ENCODE measurements around the gene GPR84. TPM values are rescaled to one million over a fixed set of nuclear protein-coding genes. Genes with fewer than 3 reads are reported as not detected.
"Not testable (repeated sequence)": the region's sequence is repeated elsewhere in the genome, so short reads cannot be mapped to it uniquely, and the experiment has no call there.

GPR84 gene
- total and polyA plus RNA-seq, 2 of the 13 experiments (the other 11 are each of a cell fraction or from before 2014, with no cell fraction given) = not detected

DNA sequence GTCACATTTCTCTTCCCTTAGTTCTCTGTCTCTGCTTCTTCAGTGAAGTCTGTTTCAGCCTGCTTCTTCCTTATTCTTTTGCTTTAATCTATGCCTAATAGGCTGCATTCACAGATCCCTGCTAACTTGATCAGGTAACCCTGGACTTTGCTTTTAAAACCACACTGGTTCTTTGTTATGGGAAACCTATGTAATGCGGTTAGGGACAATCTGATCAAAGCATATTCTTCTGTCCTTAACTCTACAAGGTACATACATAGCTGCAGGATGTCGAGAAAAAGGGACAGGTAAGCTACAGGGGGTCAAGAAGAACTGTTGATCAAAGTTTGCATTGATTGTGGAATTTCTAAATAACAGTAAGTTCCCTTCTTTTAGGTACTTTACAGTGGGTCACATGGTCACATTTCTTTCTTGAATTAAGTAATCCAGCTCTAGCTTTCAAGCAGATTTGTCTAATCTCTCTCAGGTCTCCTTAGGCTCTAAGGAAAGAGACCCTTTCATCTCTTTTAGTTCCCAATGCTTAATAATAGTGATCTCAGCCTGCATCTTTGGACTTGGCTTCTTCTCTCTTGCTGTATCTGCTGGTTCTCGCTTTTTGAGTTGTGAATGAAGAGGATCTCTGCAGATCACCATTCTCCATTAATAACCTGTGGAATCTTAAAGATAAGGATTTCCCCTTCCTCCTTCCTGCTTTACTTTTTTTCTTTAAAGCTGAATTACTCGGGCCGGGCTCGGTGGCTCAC lies 35.5 kb downstream of the GPR84 start (continued):
- TF ChIP-seq, protein P1, sequence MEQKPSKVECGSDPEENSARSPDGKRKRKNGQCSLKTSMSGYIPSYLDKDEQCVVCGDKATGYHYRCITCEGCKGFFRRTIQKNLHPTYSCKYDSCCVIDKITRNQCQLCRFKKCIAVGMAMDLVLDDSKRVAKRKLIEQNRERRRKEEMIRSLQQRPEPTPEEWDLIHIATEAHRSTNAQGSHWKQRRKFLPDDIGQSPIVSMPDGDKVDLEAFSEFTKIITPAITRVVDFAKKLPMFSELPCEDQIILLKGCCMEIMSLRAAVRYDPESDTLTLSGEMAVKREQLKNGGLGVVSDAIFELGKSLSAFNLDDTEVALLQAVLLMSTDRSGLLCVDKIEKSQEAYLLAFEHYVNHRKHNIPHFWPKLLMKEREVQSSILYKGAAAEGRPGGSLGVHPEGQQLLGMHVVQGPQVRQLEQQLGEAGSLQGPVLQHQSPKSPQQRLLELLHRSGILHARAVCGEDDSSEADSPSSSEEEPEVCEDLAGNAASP (CRISPR knock-in tag; IDR thresholded peaks at IDR 0.05; ENCODE audit: borderline replicate concordance) = no peak
- TF ChIP-seq CENPX (CRISPR knock-in tag; IDR thresholded peaks at IDR 0.05) (no peak), RORA (CRISPR knock-in tag; IDR thresholded peaks at IDR 0.05) (no peak), FLYWCH1 (CRISPR knock-in tag; IDR thresholded peaks at IDR 0.05) (no peak), ZFY (CRISPR knock-in tag; IDR thresholded peaks at IDR 0.05) (no peak; the same call in 1 of the 2 replicates)
- TF ChIP-seq, protein P2, sequence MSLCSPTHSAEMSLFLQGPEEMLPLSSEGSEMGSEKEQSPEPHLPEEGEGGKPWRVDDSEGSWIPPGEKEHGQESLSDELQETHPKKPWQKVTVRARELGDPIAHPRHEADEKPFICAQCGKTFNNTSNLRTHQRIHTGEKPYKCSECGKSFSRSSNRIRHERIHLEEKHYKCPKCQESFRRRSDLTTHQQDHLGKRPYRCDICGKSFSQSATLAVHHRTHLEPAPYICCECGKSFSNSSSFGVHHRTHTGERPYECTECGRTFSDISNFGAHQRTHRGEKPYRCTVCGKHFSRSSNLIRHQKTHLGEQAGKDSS (CRISPR knock-in tag; IDR thresholded peaks at IDR 0.05; ENCODE audit: borderline replicate concordance, low read depth) = no peak

- 60% methylated on average over 22 of the region's 22 CpGs for WGBS (ENCODE audit: low lambda C conversion rate)
- H3K4me2 ChIP-seq (ENCODE audit: low read depth, low read length) = peak overlapping the region; percentile 77
- peak overlapping the region; percentile 82 to 84 (median 83) for H3K4me3 ChIP-seq (replicated peaks in 1 of 3; ENCODE audit: insufficient read depth in 1 of 3, low read depth in 2 of 3, low read length in 3 of 3)
- peak overlapping the region; percentile 99 for H3K9ac ChIP-seq (ENCODE audit: insufficient read depth, low read depth, low read length)
- H4K20me1 ChIP-seq (ENCODE audit: insufficient read depth, low read length); DNase-seq (ENCODE audit: low spot score); H3K27me3 ChIP-seq (ENCODE audit: control insufficient read depth in 1 of 2, insufficient read depth in 2 of 2, low read length in 2 of 2); FAIRE-seq; H3K9me3 ChIP-seq (ENCODE audit: low read length); H3K36me3 ChIP-seq (replicated peaks in 1 of 2; ENCODE audit: control insufficient read depth in 1 of 2, insufficient read depth in 2 of 2, low read length in 2 of 2); H2AFZ ChIP-seq (ENCODE audit: low read length); ATAC-seq: not testable (repeated sequence)
- in situ Hi-C loops (cut with HindIII; ENCODE audit: extremely low pct_ligation_motif_present, low pct_unique_long_range_greater_than_20kb) = loop anchor here (5.0 kb wide), 1 partner anchor 43 kb away; the partner anchor contains the start of genes CBX5 and HNRNPA1
- ChIA-PET POLR2A (interaction anchor here (0.6 to 3.5 kb wide), 14 partner anchors 8 to 500 kb away, joined by 3 to 87 read pairs (median 10); partner anchors contain the start of genes CBX5, HNRNPA1 and NFE2), CTCF (ENCODE audit: low intra/inter-chr PET ratio, low total read pairs) (interaction anchor here (1.1 to 2.6 kb wide), 2 partner anchors 29 to 31 kb away, joined by 3 to 34 read pairs; no protein-coding TSS in a partner anchor)
- peaks cover 26% of the 10 kb centered on the region for H3K79me2 ChIP-seq (ENCODE audit: insufficient read depth, low read length)
- peak overlapping the region; percentile 89 for H3K27ac ChIP-seq (ENCODE audit: extremely low read length, insufficient read depth, low read length)
- TSS peak; percentile 84 for BruUV-seq (replicated peaks)
- peaks cover 51% of the 10 kb centered on the region for H3K4me1 ChIP-seq (ENCODE audit: insufficient read depth, low read length)
- intact Hi-C loops (cut with micrococcal nuclease; ENCODE audit: unreplicated experiment) = loop anchor here (2.0 kb wide), 1 partner anchor 33 kb away; no protein-coding TSS in a partner anchor
- TF ChIP-seq ZBTB10 (CRISPR knock-in tag; IDR thresholded peaks at IDR 0.05; ENCODE audit: borderline replicate concordance) (0 out of 2 replicates have a peak, but pooled peaks have one; percentile 53), ELF4 (CRISPR knock-in tag; IDR thresholded peaks at IDR 0.05; ENCODE audit: borderline replicate concordance) (0 out of 2 replicates have a peak, but pooled peaks have one; percentile 71), DNMT3B (CRISPR knock-in tag; conservative IDR thresholded peaks at IDR 0.05) (0 out of 2 replicates have a peak, but pooled peaks have one; percentile 13), STAG1 (CRISPR knock-in tag; IDR thresholded peaks at IDR 0.05) (0 out of 2 replicates have a peak, but pooled peaks have one; percentile 1), ZSCAN20 (CRISPR knock-in tag; IDR thresholded peaks at IDR 0.05; ENCODE audit: borderline replicate concordance) (0 out of 2 replicates have a peak, but pooled peaks have one; percentile 67), ZNF180 (CRISPR knock-in tag; IDR thresholded peaks at IDR 0.05; ENCODE audit: borderline replicate concordance, low read depth) (0 out of 2 replicates have a peak, but pooled peaks have one; percentile 34), PRPF4 (IDR thresholded peaks at IDR 0.05; ENCODE audit: low read depth, low read length, poor library complexity, severe bottlenecking) (peak; percentile 25), RBFOX2 (IDR thresholded peaks at IDR 0.05; ENCODE audit: low read depth, low read length) (peak; percentile 67), ZNF607 (CRISPR knock-in tag; IDR thresholded peaks at IDR 0.05; ENCODE audit: borderline replicate concordance) (0 out of 2 replicates have a peak, but pooled peaks have one; percentile 42)
Observed at GRCh38 chr12:54325442-54326109, 38.7 kb downstream of the GPR84 start.
